GM10248 (cell line): ENCODE measurements around the gene RAB5IF.

Experiments used
- CTCF ChIA-PET: fragments of 300-600 bp; sonication (Branson Sonifier 250); formaldehyde crosslinking; extraction: SDS; loops from one replicate; lab custom pipeline; 2021; ENCODE audit warnings: antibody characterized with exemption; lab: Yijun Ruan, JAX
- POLR2A ChIA-PET: fragments of 350-650 bp; sonication (Branson Sonifier 250); formaldehyde crosslinking; extraction: SDS; loops from one replicate; lab custom pipeline; 2020; ENCODE audit warnings: antibody characterized with exemption; lab: Yijun Ruan, JAX
- DNase-seq: peaks from one replicate; pipeline ENCODE4 v3.0.0; 2012; ENCODE audit errors: extremely low spot score
- TF ChIP-seq, protein P1 (sequence below): IDR thresholded peaks from 2 replicates; pipeline ENCODE4 v1.5.1; 2012; ENCODE audit warnings: mild to moderate bottlenecking, low read depth; ENCODE audit errors: extremely low read depth, missing control alignments, control extremely low read depth

RAB5IF gene

DNA sequence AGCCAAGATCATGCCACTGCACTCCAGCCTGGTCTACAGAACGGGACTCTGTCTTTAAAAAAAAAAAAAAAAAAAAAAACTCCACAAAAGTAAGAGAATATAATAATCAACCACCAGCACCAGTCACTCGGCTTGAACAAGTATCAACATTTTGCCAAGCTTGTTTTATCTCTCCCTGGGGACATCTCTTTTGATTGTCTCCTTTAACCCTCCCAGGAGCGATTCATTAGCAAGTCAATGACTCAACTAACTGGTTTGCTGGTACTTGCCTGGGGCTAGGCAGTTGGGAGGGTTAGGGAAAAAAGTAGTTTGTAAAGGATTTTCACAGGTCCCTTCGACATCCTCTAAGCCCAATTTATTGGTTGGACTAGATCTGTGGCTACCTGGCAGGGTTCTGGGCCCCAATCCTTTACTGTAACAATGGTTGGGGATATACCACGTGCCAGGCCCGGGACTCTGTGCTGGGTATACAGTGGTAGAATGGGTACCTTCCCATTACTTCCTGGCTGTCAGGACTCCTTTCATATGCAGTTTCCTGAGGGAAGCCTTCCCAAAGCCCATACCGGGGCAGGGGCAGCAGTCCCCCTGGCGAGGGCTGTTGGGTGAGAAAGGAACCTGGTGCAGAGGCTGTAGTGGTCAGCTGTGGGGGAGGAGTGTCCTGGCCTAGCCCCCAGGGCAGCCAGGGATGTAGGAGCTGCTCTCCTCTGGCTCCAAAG lies 20.0 kb upstream of the RAB5IF start:
- ChIA-PET CTCF (interaction anchor here (1.1 to 3.0 kb wide), 6 partner anchors 9 to 26 kb away, joined by 3 to 12 read pairs (median 4); partner anchors contain the start of gene RAB5IF), POLR2A (interaction anchor here (0.6 to 0.7 kb wide), 2 partner anchors 10 to 15 kb away, joined by 5 to 7 read pairs; no protein-coding TSS in a partner anchor)
- TF ChIP-seq, protein P1, sequence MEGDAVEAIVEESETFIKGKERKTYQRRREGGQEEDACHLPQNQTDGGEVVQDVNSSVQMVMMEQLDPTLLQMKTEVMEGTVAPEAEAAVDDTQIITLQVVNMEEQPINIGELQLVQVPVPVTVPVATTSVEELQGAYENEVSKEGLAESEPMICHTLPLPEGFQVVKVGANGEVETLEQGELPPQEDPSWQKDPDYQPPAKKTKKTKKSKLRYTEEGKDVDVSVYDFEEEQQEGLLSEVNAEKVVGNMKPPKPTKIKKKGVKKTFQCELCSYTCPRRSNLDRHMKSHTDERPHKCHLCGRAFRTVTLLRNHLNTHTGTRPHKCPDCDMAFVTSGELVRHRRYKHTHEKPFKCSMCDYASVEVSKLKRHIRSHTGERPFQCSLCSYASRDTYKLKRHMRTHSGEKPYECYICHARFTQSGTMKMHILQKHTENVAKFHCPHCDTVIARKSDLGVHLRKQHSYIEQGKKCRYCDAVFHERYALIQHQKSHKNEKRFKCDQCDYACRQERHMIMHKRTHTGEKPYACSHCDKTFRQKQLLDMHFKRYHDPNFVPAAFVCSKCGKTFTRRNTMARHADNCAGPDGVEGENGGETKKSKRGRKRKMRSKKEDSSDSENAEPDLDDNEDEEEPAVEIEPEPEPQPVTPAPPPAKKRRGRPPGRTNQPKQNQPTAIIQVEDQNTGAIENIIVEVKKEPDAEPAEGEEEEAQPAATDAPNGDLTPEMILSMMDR: no peak
- no peak for DNase-seq

- TF ChIP-seq, protein P1: no peak
- no peak for DNase-seq
- POLR2A ChIA-PET: interaction anchor here (0.6 to 1.3 kb wide), 3 partner anchors 12 to 758 kb away, joined by 3 to 6 read pairs (median 4); no protein-coding TSS in a partner anchor
- CTCF ChIA-PET: interaction anchor here (0.7 to 5.8 kb wide), 5 partner anchors 9 to 17 kb away, joined by 3 to 43 read pairs (median 6); partner anchors contain the start of gene RAB5IF
Measured at GRCh38 chr20:36587388-36588070, 18.1 kb upstream of the RAB5IF start.

GRCh38 chr20:36591281-36591680 lies 14.3 kb upstream of the RAB5IF start:
- ChIA-PET POLR2A (no interaction called here), CTCF (interaction anchor here (1.3 to 5.8 kb wide), 4 partner anchors 11 to 91 kb away, joined by 3 to 43 read pairs (median 16); partner anchors contain the start of gene RAB5IF)
- TF ChIP-seq, protein P1: no peak
- no peak for DNase-seq

DNA sequence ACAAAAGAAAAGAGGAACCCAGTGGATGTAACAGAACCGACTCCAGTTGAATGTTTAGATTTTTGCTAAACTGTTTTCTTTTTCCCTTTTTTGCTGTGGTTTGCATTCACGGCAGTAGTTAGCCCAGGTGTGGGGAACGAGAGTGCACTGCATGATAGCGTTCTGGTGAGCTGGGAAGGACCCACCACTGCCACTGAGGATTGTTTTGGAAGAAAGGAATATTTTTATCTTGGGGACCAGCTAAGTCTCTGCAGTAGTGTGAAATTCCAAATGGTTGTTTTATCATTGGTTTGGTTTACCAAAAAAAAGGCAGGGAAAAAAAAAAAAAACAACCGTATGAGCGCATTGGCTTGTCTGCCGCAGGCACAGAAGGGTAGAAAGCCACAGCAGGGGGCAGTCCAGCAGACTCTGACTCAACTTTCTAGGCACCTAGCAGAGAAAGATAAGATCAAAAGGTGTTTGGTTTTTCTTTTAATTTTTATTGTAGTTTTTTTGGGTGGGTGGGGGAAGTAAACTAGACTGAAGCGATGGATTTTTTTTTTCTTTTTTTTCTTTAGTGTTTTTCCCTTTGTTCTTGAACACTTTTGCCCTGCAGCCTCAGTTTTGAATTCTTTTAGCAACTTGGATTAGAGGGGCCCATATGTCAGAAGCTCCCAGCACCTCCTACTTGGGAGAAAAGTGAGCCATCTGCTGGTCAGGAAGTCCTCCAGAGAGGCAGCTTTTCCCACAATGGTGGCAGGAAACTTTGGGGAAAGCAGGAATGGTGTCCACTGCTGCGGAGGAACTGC lies 13.5 kb upstream of the RAB5IF start:
- ChIA-PET CTCF (interaction anchor here (0.6 to 5.8 kb wide), 6 partner anchors 10 to 92 kb away, joined by 3 to 43 read pairs (median 4); partner anchors contain the start of gene RAB5IF), POLR2A (no interaction called here)
- TF ChIP-seq, protein P1: peak; percentile 49
- no peak for DNase-seq

- ChIA-PET POLR2A (interaction anchor here (2.1 to 2.5 kb wide), 2 partner anchors 11 to 19 kb away, joined by 6 to 24 read pairs; partner anchors contain the start of genes RAB5IF and TGIF2), CTCF (interaction anchor here (0.8 to 5.9 kb wide), 9 partner anchors 12 to 271 kb away, joined by 3 to 62 read pairs (median 5); partner anchors contain the start of gene RAB5IF)
- no peak for DNase-seq
- TF ChIP-seq, protein P1: no peak
Measured at GRCh38 chr20:36593347-36593929, 12.1 kb upstream of the RAB5IF start.
